H9 (cell line): ENCODE data around the gene GPATCH2. TPM values are rescaled to one million over a fixed set of nuclear protein-coding genes. Genes with fewer than 3 reads are reported as not detected.

Experiments used
- DNase-seq: peaks from one replicate; pipeline ENCODE4 v3.0.0-alpha.2; 2017
- H2AFZ ChIP-seq: one replicate; pipeline ENCODE4 v1.6.1; 2013; ENCODE audit warnings: mild to moderate bottlenecking, low read length, control low read depth, moderate library complexity
- H2AK5ac ChIP-seq: 2 replicates; pipeline ENCODE4 v1.6.1; 2013; ENCODE audit warnings: low read length, control low read depth, mixed read lengths; ENCODE audit not compliant: insufficient read length
- H2BK120ac ChIP-seq: one replicate; pipeline ENCODE4 v1.6.1; 2013; ENCODE audit warnings: low read depth, mild to moderate bottlenecking, low read length, control low read depth, inconsistent platforms; ENCODE audit not compliant: poor library complexity, severe bottlenecking
- H2BK12ac ChIP-seq: 2 replicates; pipeline ENCODE4 v1.6.1; 2013; ENCODE audit warnings: low read length, control low read depth, mixed read lengths, low read depth; ENCODE audit not compliant: insufficient read length
- H2BK15ac ChIP-seq: 2 replicates; pipeline ENCODE4 v1.6.1; 2013; ENCODE audit warnings: low read depth, low read length, control low read depth
- H2BK20ac ChIP-seq: one replicate; pipeline ENCODE4 v1.6.1; 2013; ENCODE audit warnings: low read depth, mild to moderate bottlenecking, low read length, control low read depth, inconsistent platforms; ENCODE audit not compliant: poor library complexity, severe bottlenecking
- H2BK5ac ChIP-seq: 2 replicates; pipeline ENCODE4 v1.6.1; 2013; ENCODE audit warnings: low read length, control low read depth, mixed read lengths; ENCODE audit not compliant: insufficient read length
- H3K14ac ChIP-seq: 2 replicates; pipeline ENCODE4 v1.6.1; 2013; ENCODE audit warnings: low read length, control low read depth; ENCODE audit not compliant: insufficient read depth
- H3K18ac ChIP-seq: 2 replicates; pipeline ENCODE4 v1.6.1; 2013; ENCODE audit warnings: low read depth, mild to moderate bottlenecking, mixed read lengths, low read length, control low read depth; ENCODE audit not compliant: insufficient read length
- H3K23ac ChIP-seq: 2 replicates; pipeline ENCODE4 v1.6.1; 2013; ENCODE audit warnings: low read length, control low read depth, mixed read lengths, low read depth; ENCODE audit not compliant: insufficient read length
- H3K23me2 ChIP-seq: 2 replicates; pipeline ENCODE4 v1.6.1; 2013; ENCODE audit warnings: low read depth, mild to moderate bottlenecking, mixed read lengths, low read length, control low read depth; ENCODE audit not compliant: insufficient read length, poor library complexity, severe bottlenecking
- H3K27ac ChIP-seq: 2 replicates; pipeline ENCODE4 v1.5.1; 2013; ENCODE audit warnings: low read length, control low read depth, mixed read lengths, low read depth; ENCODE audit not compliant: insufficient read length
- H3K27me3 ChIP-seq: 2 replicates; pipeline ENCODE4 v1.6.1; 2013; ENCODE audit warnings: low read length, control low read depth, inconsistent platforms; ENCODE audit not compliant: insufficient read depth
- H3K4ac ChIP-seq: 2 replicates; pipeline ENCODE4 v1.6.1; 2013; ENCODE audit warnings: low read depth, mild to moderate bottlenecking, control low read depth, inconsistent platforms, low read length, moderate library complexity
- H3K4me1 ChIP-seq: 2 replicates; pipeline ENCODE4 v1.6.1; 2013; ENCODE audit warnings: low read length, control low read depth, inconsistent platforms; ENCODE audit not compliant: insufficient read depth
- H3K4me2 ChIP-seq: 2 replicates; pipeline ENCODE4 v1.6.1; 2013; ENCODE audit warnings: low read length, control low read depth, mixed read lengths; ENCODE audit not compliant: insufficient read length, insufficient read depth
- H3K56ac ChIP-seq: 2 replicates; pipeline ENCODE4 v1.6.1; 2013; ENCODE audit warnings: low read depth, mild to moderate bottlenecking, mixed read lengths, low read length, control low read depth; ENCODE audit not compliant: insufficient read length
- H3K79me1 ChIP-seq: 2 replicates; pipeline ENCODE4 v1.6.1; 2013; ENCODE audit warnings: low read depth, mild to moderate bottlenecking, moderate library complexity, low read length, control low read depth, inconsistent platforms; ENCODE audit not compliant: insufficient read depth, poor library complexity, severe bottlenecking
- H3K79me2 ChIP-seq: 2 replicates; pipeline ENCODE4 v1.6.1; 2013; ENCODE audit warnings: low read length, control low read depth, inconsistent platforms; ENCODE audit not compliant: insufficient read depth
- H3K9ac ChIP-seq: 2 replicates; pipeline ENCODE4 v1.6.1; 2013; ENCODE audit warnings: low read length, control low read depth, mixed read lengths; ENCODE audit not compliant: insufficient read length; ENCODE audit errors: extremely low read depth
- H3K9me3 ChIP-seq: one replicate; pipeline ENCODE4 v1.6.1; 2013; ENCODE audit warnings: low read depth, low read length, inconsistent platforms; ENCODE audit not compliant: control insufficient read depth
- H3T11ph ChIP-seq: one replicate; pipeline ENCODE4 v1.6.1; 2013; ENCODE audit warnings: mild to moderate bottlenecking, low read length, control low read depth, inconsistent platforms
- H4K20me1 ChIP-seq: one replicate; pipeline ENCODE4 v1.6.1; 2013; ENCODE audit not compliant: control insufficient read depth, insufficient read length, insufficient read depth
- H4K5ac ChIP-seq: 2 replicates; pipeline ENCODE4 v1.6.1; 2013; ENCODE audit warnings: low read depth, mild to moderate bottlenecking, mixed read lengths, low read length, control low read depth; ENCODE audit not compliant: insufficient read length
- H4K8ac ChIP-seq: replicated peaks from 2 replicates; pipeline ENCODE4 v1.6.1; 2013; ENCODE audit warnings: low read length, control low read depth, mixed read lengths, low read depth; ENCODE audit not compliant: insufficient read length
- H4K91ac ChIP-seq: 2 replicates; pipeline ENCODE4 v1.6.1; 2013; ENCODE audit warnings: low read depth, mild to moderate bottlenecking, moderate library complexity, mixed read lengths, low read length, control low read depth; ENCODE audit not compliant: insufficient read length
- H3K27ac Mint-ChIP-seq, 3 experiments: 2 replicates in 2 of 3; 3 replicates in 1 of 3; pipeline ENCODE4 v1.8.0; 2020 to 2021; ENCODE audit warnings: mixed read lengths in 3 of 3, mild to moderate bottlenecking in 1 of 3, moderate library complexity in 1 of 3
- H3K27me3 Mint-ChIP-seq: 2 replicates; pipeline ENCODE4 v1.8.0; 2021; ENCODE audit warnings: low read depth, mild to moderate bottlenecking, moderate library complexity, mixed read lengths
- H3K36me3 Mint-ChIP-seq, 3 experiments: 2 replicates in 2 of 3; 3 replicates in 1 of 3; pipeline ENCODE4 v1.8.0; 2020 to 2021; ENCODE audit warnings: low read depth in 3 of 3, mixed read lengths in 3 of 3; ENCODE audit not compliant: insufficient read depth in 1 of 3
- H3K4me1 Mint-ChIP-seq, 2 experiments: 2 replicates each; pipeline ENCODE4 v1.8.0; 2020; ENCODE audit warnings: mixed read lengths in 2 of 2
- H3K4me3 Mint-ChIP-seq, 2 experiments: 2 replicates in 1 of 2; 3 replicates in 1 of 2; pipeline ENCODE4 v1.8.0; 2020 to 2021; ENCODE audit warnings: mild to moderate bottlenecking in 2 of 2, mixed read lengths in 2 of 2, moderate library complexity in 1 of 2
- H3K9me3 Mint-ChIP-seq, 2 experiments: 2 replicates in 1 of 2; 3 replicates in 1 of 2; pipeline ENCODE4 v1.8.0; 2020; ENCODE audit warnings: mild to moderate bottlenecking in 2 of 2, mixed read lengths in 2 of 2, moderate library complexity in 1 of 2
- WGBS: extraction: QIAGEN DNeasy Blood & Tissue Kit; methylation state at CpG from one replicate; pipeline ENCODE4 v1.1.7; 2013; ENCODE audit warnings: missing lambda C conversion rate, low lambda C conversion rate, mixed read lengths; ENCODE audit not compliant: insufficient read length; ENCODE audit errors: extremely low coverage; 5-methylcytosine and 5-hydroxymethylcytosine counted together
- total RNA-seq: library from RNA; stranded (reverse); gene quantifications from 2 replicates; pipeline ENCODE4 v1.2.1, GENCODE V29; 2021
- TF ChIP-seq, protein P1 (sequence below): fragments of 200-600 bp; sonication (generic); conservative IDR thresholded peaks from 3 replicates; pipeline ENCODE4 v1.8.0; 2021; ENCODE audit warnings: antibody characterized with exemption, mild to moderate bottlenecking

The GPATCH2 gene
- total RNA-seq, 1 experiment from 2014 or later: 14.3 TPM

DNA sequence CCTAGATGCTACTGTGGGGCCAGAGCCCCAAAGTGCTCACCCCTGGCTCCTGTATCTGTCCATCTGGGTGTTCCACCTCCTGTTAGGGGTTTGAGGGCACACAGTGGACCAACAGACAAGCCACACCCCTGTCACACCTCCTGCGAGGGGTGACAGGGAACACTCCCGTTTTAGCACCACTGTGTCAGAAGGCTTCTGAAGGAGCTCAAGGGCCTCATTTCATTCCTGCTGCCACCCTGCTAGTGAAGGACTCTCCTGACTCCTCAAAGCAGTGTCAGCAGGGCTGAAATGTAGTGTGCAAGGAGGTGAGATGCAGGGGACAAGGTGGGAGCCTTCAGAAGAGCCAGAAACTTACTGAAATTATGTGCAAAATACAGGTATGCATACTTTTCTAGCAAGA, 174.6 kb downstream of the GPATCH2 start:
- Histone ChIP-seq H3K56ac (no peak overlapping the region), H3K18ac (no peak overlapping the region), H3T11ph (no peak overlapping the region), H2BK120ac (no peak overlapping the region), H4K20me1 (no peaks in the 10 kb centered on the region), H3K9me3 (no peaks in the 10 kb centered on the region), H3K4me2 (no peak overlapping the region), H2BK15ac (no peak overlapping the region), H4K8ac (no peak overlapping the region), H3K79me2 (no peaks in the 10 kb centered on the region), H2AFZ (no peak overlapping the region), H2BK20ac (no peak overlapping the region), H3K4ac (no peak overlapping the region), H3K79me1 (no peaks in the 10 kb centered on the region), H3K23ac (no peak overlapping the region), H4K91ac (no peak overlapping the region), H3K4me1 (no peaks in the 10 kb centered on the region), H3K27me3 (no peaks in the 10 kb centered on the region), H3K9ac (no peak overlapping the region), H4K5ac (no peak overlapping the region), H2AK5ac (no peak overlapping the region), H3K23me2 (no peaks in the 10 kb centered on the region), H3K27ac (no peak overlapping the region), H3K14ac (no peak overlapping the region), H2BK5ac (no peak overlapping the region), H2BK12ac (no peak overlapping the region)
- Mint-ChIP-seq H3K36me3 (no peaks in the 10 kb centered on the region; a peak in 2 of 7 replicates), H3K4me3 (no peak overlapping the region), H3K27ac (no peak overlapping the region), H3K4me1 (no peaks in the 10 kb centered on the region; a peak in 1 of 4 replicates), H3K9me3 (no peaks in the 10 kb centered on the region), H3K27me3 (no peaks in the 10 kb centered on the region)
- DNase-seq: no peak
- TF ChIP-seq, protein P1, sequence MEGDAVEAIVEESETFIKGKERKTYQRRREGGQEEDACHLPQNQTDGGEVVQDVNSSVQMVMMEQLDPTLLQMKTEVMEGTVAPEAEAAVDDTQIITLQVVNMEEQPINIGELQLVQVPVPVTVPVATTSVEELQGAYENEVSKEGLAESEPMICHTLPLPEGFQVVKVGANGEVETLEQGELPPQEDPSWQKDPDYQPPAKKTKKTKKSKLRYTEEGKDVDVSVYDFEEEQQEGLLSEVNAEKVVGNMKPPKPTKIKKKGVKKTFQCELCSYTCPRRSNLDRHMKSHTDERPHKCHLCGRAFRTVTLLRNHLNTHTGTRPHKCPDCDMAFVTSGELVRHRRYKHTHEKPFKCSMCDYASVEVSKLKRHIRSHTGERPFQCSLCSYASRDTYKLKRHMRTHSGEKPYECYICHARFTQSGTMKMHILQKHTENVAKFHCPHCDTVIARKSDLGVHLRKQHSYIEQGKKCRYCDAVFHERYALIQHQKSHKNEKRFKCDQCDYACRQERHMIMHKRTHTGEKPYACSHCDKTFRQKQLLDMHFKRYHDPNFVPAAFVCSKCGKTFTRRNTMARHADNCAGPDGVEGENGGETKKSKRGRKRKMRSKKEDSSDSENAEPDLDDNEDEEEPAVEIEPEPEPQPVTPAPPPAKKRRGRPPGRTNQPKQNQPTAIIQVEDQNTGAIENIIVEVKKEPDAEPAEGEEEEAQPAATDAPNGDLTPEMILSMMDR: no peak
- no CpG with 5 or more reads among the region's 2 CpGs for WGBS
